CD4-positive, alpha-beta T cell treated with Interleukin-12 subunit alpha and Interleukin-12 subunit beta, for 1 hour (primary cell): ENCODE results near the gene CLIC4.

Source experiments
- DNase-seq: peaks from one replicate; pipeline ENCODE4 v3.0.0-alpha.2; 2020

The CLIC4 gene

DNA sequence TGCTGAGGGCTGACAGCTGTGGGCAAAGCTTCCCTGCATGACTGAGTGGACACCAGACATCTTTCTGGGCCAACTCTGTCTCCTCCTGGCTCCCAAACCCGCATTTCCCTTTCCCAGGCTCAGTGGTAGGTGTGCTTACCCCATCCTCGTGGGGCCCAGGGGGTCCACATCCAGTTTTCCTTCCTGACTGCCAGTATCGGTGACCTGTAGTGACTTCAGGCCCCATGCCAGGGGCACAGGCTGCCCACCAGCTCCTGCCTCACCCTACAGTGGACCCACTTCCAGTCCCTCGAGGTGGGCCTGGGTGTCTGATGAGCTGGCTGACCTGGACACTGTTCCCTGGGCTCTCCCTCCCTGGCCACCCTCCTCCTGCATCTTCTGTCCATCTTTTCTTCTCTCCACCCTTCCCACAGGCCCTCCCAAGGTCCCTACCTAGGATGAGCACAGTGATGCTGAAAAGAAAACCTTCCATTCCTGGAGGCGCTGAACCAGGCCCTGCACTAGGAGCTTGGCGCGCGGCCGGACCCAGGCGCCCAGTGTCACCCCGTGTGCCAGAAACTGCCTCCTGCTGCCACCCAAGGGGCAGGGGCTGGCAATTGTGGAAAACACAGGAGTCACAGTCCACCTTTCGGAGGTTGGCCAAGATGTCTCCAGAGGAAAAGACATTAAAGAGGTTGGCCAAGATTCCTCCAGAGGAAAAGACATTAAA is 117.7 kb downstream of the CLIC4 start:
- no peak for DNase-seq

DNA sequence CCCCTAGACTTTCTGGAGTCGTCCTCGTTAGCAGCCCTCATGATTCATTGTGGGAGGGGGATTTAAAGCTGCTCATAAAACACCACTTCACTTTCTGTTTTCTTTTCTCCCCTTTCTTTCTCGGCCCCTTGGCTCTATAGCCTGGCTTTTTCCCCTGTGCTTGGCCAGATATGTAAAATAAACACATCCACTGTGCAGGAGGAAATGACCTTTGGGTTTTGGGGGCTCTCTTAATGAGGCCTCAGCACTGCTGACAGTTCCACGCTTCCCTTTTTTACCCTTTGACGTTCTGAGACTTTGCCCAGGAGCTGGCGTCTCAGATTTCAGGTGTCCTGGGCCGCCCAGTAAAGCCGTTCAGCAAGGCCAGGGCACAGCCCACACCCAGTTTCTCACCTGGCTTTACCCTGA is 119.1 kb downstream of the CLIC4 start:
- DNase-seq = no peak

DNA sequence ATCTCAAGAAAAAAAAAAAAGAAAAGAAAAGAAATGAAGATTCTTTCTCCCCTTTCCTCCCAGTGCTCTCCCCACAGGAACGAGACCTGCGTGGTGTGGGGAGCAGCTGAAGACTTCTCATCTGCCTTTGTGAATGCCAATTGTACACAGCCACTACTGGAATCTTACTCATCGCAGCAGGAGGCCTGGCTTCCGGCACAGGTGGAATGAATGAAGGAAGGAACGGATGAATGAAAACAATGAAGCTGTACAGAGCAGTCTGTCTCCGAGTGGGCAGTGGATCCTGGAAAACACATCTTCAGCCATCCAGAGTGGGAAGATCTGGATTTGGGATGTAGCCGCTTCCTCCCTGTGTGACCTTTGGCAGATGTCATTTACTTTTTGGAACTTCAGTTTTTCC is 119.9 kb downstream of the CLIC4 start:
- DNase-seq = no peak

DNA sequence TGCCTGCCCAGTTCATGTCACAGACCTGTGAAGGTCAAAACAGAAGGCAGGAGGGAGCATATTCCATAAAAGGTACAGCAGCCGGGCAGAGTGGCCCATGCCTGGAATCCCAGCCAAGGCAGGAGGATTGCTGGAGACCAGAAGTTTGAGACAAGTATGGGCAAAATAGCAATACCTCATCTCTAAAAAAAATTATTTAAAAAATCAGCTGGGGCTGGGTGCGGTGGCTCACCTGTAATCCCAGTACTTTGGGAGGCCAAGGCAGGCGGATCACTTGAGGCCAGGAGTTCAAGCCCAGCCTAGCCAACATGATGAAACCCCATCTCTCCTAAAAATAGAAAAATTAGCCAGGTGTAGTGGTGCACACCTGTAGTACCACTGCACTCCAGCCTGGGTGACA is 120.3 kb downstream of the CLIC4 start:
- no peak for DNase-seq

DNA sequence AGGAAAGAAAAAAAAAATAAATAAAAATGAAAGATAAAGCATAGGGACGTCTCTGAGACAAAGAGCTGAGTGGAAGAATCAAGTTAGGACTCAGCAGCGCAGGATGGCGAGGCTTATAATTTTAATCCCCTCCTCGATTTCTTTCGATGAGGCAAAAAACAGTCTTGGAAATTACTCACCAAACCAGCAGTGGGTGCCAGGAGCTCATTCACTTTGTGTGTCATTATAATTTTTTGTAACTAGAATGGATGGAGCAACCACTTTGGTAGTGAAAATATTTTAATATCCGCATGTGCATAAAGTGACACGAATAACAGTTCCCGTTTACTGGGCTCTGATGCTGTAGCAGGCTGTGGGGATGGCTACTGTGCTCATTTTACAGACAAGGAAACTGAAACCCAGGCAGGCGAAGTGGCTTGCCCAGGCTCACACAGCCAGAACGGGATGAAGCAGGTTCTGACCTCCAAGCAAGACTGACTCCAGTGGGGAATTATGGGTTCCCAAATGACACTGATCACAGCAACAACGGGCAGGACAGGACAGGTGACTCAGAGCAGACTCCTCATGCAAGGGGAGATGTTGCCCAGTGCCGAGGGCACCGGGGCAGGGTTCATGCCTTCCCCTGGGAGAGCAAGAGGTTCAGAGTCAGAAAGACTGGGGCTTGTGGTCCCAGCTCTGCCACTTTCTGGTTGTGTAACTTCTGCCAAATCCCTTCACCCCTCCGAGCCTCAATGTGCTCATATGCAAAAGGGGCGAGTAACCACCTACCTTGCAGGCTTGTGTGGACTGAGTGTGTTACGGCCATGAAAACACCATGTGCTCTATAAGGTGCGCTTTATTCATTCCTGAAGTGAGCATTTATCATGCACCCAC is 121.2 kb downstream of the CLIC4 start:
- DNase-seq = no peak

DNA sequence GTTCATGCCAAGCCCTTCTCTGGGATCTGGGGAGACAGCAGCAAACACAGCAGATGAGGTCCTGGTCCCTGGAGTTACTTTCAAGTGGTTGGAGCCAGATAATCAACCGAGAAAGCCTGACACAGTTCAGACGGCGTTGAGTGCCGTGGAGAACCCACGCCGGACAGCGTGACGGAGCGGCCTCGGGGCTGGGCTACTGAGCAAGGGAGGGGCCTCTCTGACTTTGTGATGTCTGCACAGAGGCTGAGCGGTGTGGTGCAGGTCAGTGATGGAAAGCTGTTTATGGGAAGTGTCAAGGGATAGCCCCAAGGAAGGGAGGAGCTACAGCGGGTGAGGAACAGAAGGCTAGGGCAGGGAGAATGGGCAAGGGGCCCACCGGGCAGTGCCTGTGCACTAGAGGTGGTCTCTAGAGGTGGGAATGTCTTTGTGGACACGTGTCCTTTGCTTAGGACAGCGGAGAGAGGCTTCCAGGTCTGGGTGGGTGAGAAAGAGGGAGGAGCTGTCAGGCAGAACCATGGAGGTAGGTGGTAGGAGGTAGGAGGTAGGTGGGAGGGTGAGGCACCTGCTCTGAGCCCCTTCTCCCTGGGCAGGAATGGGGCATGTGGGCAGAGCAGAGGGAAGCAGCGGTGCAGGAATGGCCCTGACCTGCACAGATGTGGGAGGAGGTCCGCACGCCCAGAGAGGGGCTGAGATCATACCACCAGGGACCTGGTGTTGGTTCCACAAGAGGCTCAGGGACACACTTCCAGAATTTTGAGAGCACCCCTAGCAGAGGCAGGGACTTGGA is 122.0 kb downstream of the CLIC4 start:
- no peak for DNase-seq

DNA sequence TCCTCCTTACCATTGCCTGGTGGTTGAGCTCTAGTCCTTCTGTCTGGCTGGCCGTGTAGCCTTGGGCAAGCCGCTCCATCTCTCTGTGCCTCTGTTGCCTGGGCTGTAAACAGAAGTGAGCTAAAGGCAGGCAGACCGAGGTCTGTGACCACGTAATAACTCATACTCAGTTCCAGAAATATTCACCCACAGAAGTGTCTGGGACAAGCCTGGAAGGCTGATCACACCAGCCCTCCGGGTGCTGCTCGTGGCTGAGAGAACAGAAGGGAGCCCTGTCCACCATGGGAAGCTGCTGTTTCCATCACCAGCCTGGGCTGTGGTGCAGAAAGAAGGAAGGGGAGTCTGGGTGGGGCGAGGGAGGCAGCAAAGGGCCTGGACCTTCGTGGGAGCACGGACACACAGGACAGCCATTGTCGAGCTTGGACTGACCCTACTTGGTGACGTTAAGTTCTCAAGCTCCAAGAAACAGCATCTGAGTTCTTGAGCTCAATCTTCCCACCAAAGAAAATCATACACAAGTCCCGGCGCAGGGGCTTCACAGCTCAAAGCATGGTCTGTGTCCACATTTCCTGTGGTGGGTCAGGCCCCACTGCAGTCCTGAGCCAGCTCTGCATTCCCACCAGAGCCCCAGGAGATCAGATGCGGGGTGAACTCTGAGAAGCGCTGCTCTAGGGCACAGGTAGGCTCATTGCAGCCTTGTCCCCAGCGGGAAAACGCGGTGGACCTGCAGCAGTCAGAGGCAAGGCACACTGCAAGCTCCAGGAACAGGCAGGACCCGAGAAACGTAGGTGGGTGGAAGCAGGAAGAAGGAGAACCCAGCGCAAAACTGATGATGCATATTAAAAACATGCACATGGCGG is 123.0 kb downstream of the CLIC4 start:
- DNase-seq = no peak

DNA sequence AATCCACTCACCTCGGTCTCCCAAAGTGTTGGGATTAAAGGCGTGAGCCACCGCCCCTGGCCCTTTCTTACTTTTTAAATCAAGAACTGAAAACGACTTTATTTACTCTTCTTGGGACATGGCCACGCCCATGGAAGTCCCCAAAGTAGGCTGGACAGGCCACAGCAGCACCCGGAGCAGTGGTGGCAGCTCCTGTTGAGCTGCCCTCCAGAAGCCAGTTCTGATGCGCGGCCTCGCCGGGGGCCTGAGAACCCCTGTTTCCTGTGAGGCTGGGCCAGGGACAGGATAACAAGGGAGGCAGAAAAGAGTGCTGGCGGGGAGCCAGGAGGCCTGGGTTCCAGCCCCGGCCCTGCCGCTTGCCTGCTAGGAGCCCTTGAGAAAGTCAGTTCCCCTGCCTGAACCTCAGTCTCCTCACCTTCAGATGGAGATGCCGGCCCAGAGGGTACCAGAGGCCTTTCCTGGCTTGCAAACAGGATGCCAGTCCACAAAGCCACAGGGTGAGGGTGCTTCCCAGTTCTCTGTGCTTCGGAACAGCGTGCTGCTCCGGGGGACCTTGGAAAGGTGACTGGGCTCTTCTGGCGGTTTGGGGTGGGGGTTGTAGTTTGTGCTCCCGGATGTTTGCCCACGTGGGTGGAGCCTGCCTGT is 125.4 kb downstream of the CLIC4 start:
- DNase-seq = no peak

DNA sequence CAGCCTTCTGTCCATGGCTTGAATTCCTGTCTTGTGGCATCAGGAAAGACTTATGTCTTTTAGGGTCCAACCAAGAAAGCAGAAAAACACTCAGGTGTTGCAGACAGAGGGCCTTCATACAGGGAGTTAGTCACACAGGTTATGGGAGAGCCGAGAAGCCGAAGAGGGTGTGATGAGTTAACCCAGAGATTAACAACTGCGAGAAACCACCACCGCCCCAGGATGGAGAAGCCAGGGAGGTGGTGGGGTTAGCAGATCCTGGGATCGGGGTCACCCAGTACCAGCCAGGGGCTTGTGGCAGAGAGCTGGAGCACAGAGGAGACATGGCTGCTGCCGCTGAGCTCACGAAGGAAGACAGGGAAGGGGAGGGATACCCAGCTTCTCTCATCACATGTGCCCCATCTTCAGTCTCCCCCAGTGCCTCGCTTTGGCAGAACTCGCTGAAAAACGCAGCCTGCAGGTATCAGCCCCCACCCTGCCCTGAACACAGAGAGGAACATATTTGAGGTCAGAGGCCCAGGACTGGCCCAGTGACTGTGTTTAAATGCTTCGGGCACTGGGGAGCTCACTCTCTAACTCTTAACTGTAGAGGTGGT is 126.2 kb downstream of the CLIC4 start:
- DNase-seq = no peak

DNA sequence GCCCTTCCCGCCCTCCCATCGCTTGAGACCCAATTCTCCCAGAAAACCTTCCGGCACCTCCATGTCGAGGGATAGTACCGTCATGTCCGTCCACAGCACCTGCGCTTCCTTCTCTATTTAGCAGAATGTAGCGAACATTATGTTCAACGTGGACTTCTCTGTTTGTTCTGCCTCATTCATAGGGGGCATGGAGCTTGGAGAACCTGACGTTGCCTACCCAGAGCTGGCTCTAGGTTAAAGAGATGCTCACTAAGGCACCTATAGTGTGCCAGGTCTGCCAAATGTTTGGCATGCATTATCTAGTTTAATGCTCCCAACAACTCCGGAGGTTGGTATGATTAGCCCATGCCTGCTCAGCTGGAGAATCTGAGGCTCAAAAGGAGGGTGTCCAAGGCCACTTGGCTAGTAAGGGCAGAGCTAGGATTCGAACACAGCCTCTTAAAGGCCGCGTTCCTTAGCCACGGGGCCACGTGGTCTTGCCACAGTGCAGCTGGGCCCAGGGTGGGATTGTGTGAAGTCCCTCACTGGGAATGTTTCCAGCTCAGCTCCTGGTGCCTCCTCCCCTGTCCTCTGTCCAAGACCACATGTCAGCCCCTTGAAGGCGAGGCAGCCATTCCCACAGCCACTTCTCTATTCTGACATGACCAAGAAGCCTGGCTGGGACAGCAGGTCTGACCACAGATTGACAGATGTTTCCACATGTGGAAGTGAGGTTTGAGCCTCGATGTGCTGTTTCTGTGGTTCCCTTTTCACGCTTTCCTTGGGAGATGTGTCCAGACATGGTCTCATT is 127.0 kb downstream of the CLIC4 start:
- no peak for DNase-seq

DNA sequence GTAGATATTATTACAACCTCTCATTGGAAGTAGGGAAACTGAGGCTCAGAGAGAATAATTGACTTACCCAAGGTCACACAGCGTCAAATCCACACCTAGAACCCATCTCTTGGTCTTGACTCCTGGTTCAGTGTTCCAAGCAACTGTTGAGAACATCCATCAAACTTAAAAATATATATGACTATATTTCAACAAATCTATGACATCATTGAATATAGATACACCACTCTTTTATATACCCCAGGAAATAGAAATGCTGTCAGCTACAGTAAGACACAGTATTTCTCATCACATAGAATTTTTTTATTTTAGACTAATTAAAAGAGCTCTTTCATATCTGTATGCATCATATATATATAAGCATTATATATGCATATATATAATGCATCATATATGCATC is 127.9 kb downstream of the CLIC4 start:
- no peak for DNase-seq

DNA sequence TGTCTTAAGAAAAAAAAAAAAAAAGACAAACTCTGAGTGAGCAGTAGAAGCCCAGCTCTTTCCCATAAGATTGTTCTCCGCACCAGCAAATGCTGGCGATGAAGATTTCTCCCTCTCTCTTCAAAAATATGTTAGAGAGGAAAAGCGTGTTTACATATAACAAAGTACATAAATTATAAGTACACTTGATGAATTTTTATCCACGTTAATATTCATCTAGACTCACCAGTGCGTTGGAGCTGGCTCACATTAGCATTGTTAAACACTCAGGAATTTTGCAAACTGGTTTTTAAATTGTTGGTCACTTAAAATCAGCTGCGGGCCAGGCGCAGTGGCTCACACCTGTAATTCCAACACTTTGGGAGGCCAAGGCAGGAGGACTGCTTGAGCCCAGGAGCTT is 128.8 kb downstream of the CLIC4 start:
- no peak for DNase-seq

DNA sequence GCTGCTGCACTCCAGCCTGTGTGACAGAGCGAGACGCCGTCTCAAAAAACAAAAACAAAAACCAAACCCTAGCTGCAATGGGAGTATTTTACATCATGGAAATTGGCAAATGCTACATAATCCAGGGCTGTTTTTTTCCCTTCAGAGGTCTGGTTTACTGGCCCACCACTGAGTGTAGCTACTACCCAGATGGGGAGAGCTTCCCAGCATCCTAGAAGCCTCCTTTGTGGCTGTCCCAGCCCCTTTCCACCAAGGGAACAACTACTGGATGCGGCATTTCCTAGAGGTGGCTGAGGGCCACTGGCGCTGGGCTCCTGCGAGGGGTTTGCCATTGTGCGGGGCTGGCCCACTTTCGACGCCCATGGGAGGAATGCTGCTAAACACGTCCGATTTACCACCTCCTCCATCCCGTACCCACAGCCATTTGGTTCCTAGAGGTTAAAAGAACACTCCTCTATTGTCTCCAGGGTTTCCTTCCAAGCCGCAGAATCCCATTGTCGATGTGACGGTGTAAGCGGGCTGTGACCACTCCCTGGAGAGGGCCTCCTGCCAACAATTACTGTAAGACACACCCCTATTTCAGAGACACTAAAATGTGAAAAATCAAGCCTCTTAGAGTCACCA is 129.5 kb downstream of the CLIC4 start:
- no peak for DNase-seq

DNA sequence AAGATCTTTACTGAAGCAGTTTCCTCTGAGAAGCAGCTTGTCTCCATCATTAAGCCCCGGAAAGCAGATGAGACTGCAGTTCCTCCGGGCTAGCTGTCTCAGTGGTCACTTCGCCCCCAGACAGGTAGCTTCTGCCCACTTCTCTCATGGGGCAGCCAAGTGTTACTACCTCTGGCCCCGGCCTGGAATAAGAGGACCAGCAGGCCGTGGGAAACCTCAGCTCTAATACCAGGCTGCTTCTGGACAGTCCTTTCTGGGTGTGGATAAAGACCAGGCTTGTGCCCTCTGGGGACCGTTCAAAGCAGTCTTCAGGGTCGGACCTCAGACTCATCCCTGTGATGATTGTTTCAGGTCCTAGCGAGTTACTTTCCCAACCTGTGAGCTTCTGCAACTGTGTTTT is 130.0 kb downstream of the CLIC4 start:
- no peak for DNase-seq

DNA sequence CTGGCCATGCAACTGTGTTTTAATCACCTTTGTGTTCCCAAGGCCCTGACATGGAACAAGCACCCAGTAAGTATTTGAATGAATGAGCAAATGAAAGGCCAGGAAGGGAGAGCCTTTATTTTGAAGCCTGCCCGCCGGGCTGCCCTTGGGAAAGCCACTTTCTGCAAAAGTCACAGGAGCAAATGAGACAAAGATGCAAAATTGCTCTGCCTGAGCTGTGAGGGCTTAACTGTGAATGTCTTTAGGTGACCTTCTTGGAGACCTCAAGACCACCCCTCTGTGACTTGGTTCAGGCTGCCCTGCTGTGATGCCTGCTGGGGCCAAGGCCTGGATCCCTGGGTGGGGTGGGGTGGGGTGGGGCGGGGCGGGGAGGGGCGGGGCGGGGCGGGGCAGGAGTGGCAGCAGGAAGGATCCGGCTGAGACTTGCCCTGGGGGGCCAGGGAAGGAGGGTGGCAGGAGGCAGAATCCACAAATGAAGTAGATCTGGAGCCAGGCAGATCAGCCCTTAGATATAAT is 130.8 kb downstream of the CLIC4 start:
- DNase-seq = no peak

DNA sequence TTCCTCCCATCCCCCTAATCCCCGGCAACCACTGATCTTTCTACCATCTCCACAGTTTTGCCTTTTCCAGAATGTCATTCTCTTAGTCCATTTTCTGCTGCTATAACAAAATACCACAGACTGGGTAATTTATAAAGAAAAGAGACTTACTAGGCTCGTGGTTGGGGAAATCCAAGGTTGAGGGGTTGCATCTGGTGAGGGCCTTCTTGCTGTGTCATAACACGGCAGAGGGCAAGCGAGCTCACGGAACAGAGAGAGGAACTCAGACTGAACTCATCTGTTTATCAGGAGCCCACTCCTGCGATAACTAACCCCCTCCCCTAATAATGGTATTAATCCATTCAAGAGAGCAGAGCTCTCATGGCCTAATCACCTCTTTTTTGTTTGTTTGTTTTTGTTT is 132.8 kb downstream of the CLIC4 start:
- DNase-seq = no peak

DNA sequence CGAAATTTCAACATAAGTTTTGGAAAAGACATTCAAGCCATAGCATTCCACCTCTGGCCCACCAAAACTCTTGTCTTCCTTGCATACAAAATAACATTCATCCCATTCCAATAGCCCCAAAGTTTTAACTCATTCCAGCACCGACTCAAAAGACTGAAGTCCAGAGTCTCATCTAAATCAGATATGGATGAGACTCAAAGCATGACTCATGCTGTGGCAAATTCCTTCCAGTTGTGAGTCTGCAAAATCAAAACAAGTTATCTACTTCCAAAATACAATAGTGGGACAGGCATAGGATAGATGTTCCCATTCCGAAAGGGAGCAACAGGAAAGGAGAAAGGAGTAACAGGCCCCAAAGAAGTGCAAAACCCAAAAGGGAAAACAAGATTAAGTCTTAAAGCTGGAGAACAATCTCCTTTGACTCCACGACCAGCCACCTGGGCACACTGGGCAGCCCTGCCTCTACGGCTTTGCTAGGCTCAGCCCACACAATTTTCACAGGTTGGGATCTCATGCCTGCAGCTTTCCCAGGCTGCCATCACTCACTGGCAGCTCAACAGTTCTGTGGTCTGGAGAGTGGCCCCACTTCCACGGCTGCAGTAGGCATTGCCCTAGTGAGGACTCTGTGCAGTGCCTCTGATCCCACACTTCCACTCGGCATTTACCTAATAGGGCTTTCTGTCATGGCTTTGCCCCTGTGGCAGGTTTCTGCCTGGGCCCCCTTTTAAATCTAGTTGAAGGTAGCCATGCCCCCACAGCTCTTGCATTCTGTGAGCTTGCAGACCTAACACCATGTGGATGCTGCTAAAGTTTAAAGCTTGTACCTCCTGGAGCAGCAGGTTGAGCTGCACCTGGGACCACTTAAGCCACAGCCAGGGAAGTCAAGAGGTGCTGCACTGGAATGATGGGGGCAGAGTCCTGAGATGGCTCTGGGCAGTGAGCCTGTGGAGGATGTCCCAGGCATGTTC is 133.8 kb downstream of the CLIC4 start:
- no peak for DNase-seq

DNA sequence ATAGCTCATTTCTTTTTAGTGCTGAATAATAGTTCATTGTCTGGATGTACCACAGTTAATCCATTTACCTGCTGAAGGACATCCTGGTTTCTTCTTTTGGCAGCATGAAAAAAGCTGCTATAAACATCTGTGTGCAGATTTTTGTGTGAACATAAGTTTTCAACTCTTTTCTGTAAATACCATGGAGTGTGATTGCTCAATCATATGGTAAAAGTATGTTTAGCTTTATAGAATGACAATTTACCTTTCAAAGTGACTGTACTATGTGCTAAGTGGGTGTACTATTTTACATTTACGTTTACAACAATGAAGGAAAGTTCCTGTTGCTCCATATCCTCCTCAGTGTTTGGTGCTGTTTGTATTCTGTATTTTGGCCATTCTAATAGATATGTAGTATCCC is 135.8 kb downstream of the CLIC4 start:
- DNase-seq = no peak

DNA sequence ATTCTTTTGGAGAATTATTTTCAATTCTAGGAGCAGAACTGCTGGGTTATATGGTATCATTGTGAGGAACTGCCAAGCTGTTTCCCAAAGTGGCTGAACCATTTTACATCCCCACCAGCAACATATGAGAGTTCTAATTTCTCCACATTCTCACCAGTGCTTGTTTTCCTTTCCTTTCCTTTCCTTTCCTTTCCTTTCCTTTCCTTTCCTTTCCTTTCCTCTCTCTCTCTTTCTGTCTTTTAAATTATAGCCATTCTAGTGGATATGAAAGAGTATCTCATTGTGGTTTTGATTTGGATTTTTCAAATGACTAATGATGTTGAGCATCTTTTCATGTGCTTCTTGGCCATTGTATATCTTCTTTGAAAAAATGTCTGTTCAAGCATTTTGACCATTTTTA is 139.5 kb downstream of the CLIC4 start:
- DNase-seq = no peak
